Activated CD4-positive, alpha-beta T cell treated with anti-CD3 and anti-CD28 coated beads for 48 hours (primary cell): ENCODE measurements around the gene HRH4.

Source experiments
- DNase-seq: peaks from one replicate; pipeline ENCODE4 v3.0.0-alpha.2; 2020

HRH4 gene

GRCh38 chr18:24460388-24460787, at the start of gene HRH4:
TSS of gene HRH4 (plus strand) at chr18:24460637. CDS start at chr18:24460729, 92 bp downstream.
- DNase-seq = no peak

- no peak for DNase-seq
These were observed 47.3 kb upstream of the HRH4 start for GRCh38 chr18:24413148-24413547.

GRCh38 chr18:24414349-24415003, 46.0 kb upstream of the HRH4 start:
- DNase-seq = peak; percentile 64

- no peak for DNase-seq
These were observed 43.0 kb upstream of the HRH4 start for GRCh38 chr18:24417480-24417879.

- no peak for DNase-seq
These were observed 39.9 kb upstream of the HRH4 start for GRCh38 chr18:24420551-24420950.

- DNase-seq = no peak
These were observed 38.6 kb upstream of the HRH4 start for GRCh38 chr18:24421831-24422230.

GRCh38 chr18:24426073-24426397, 34.4 kb upstream of the HRH4 start:
- no peak for DNase-seq

GRCh38 chr18:24426398-24427294, 33.8 kb upstream of the HRH4 start, which contains the start of gene IMPACT:
TSS of gene IMPACT (plus strand) at chr18:24426670. CDS start at chr18:24426757, 87 bp downstream.
- DNase-seq = peak; percentile 81

- DNase-seq = no peak
These were observed 33.0 kb upstream of the HRH4 start for GRCh38 chr18:24427484-24427883.

GRCh38 chr18:24428709-24429108, 31.7 kb upstream of the HRH4 start:
- DNase-seq = no peak

GRCh38 chr18:24429188-24429587, 31.2 kb upstream of the HRH4 start:
- DNase-seq = no peak

GRCh38 chr18:24432618-24433017, 27.8 kb upstream of the HRH4 start:
- no peak for DNase-seq

- no peak for DNase-seq
These were observed 23.5 kb upstream of the HRH4 start for GRCh38 chr18:24436939-24437338.

GRCh38 chr18:24443870-24444269, 16.6 kb upstream of the HRH4 start:
- no peak for DNase-seq

GRCh38 chr18:24446453-24446852, 14.0 kb upstream of the HRH4 start:
- no peak for DNase-seq

GRCh38 chr18:24446953-24447538, 13.4 kb upstream of the HRH4 start:
- no peak for DNase-seq

GRCh38 chr18:24447961-24448360, 12.5 kb upstream of the HRH4 start:
- DNase-seq = no peak

- DNase-seq = no peak
These were observed 3.9 kb upstream of the HRH4 start for GRCh38 chr18:24456549-24456948.

GRCh38 chr18:24459772-24460171, 665 bp upstream of the HRH4 start:
- no peak for DNase-seq

GRCh38 chr18:24461996-24462395, 1.6 kb downstream of the HRH4 start:
- no peak for DNase-seq

- no peak for DNase-seq
These were observed 2.7 kb downstream of the HRH4 start for GRCh38 chr18:24462838-24463775.

GRCh38 chr18:24465486-24465885, 5.0 kb downstream of the HRH4 start:
- DNase-seq = no peak

GRCh38 chr18:24466771-24467170, 6.3 kb downstream of the HRH4 start:
- no peak for DNase-seq
